ENCODE measurements around the gene SOX6.
"Not testable (repeated sequence)": the region's sequence is repeated elsewhere in the genome, so short reads cannot be mapped to it uniquely, and the experiment has no call there.

SOX6 gene

DNA sequence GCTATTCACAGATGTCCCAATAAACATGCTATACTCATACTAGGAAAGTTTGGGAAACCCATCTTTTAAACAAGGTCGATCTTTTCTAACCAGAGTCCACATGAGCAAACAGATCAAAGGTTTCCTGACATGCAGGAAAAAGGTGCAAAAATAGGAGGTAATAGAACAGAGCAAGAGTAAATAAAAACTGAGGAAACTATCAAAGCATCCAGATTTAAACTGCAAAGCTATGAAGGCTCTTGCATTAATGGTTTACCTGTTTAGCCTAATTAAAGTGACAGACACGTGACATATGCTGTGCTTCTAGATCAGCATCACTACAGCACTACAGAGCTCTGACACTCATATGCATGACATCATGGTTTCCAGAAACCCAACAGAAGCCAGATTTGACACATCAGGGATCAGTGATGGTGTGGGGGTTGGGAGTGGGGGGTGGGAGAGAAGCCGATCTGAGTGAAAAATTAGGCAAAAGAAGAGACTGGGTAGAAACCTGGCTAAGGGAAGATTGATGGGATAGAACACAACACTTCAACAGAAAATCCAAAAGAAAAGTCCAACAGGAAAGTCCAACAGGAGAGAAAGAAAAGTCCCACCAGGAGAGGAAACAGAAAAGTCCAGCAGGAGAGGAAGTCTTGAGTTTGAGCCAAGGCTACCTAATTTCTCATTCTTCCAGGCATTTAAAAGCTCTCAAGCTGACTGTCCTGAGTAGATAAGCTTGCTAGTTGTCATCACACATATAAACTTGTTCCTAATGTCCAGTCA is 262.3 kb downstream of the SOX6 start:
- no peak for DNase-seq (ENCODE audit: low read depth)

DNA sequence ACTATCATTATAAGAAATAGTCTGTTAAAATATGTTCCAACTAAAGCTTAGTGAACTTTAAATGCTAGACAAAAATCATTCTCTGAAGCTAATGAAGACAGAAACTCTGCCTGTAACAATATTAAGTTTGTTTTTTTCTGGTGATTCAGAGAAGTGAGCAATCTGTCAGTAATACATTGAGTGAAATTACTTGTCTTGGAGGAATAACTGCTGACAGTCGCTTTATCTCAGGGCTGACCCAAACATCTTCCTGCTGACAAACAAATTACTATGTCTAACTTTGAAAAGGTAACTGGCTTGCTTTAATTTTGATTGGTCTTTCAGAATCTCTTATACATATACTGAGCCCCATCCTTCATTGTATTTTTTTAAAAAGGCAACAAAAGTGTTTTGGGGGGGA is 264.5 kb downstream of the SOX6 start:
- DNase-seq (ENCODE audit: low read depth), result no peak

DNA sequence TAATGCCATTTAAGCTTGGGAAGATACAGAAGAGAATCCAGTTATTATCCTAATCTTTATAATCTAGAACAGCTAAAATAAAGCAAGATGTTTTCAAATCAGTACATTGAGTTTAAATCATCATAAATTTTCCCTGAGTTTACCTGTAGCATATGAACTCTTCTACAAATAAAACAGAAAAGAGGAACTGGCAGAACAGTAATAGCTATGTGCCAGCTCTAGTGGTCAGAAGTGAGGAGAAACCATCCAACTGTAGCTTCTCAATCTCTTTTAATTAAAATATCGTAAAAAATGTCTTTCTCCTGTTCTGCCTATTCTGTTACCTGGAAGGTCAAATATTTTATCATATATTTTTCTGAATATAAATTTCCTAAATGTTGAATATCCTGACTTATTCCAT is 266.9 kb downstream of the SOX6 start:
- DNase-seq (ENCODE audit: low read depth), result no peak

DNA sequence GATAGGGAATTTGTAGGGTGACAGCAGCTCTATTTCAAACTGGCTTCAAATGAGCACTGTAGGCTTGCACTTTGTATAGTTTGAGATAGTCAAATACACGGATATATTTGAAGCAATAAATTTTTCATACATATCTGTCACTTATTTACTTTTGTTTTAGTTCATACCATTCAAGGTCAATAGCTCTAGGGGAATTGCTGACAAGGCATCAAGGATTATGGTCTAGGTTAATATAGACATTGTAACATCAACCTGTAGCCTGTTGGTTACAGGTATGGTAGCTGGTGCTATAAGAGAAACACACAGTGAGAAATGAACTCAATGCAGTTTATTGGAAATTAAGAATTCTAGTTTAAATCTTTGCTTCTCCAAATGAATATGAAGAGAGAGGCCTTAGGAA is 267.6 kb downstream of the SOX6 start:
- DNase-seq (ENCODE audit: low read depth), result no peak

DNA sequence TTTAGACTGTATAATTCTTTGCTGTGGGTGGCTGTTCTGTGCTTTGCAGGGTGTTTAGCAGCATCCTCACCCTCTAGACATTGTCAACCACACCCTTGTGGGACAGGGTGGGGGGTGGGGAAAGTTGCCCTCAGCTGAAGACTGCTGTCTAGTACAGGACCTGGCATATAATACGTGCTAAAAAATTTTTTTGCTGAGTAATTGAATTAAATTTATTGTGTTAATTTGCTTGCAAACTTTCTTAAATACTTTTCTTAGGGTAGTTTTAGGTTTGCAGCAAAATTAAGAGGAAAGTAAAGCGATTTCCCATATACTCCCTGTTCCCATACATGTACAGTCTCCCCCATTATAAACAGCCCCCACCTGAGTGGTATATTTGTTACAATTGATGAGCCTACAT is 268.5 kb downstream of the SOX6 start:
- no peak for DNase-seq (ENCODE audit: low read depth)

DNA sequence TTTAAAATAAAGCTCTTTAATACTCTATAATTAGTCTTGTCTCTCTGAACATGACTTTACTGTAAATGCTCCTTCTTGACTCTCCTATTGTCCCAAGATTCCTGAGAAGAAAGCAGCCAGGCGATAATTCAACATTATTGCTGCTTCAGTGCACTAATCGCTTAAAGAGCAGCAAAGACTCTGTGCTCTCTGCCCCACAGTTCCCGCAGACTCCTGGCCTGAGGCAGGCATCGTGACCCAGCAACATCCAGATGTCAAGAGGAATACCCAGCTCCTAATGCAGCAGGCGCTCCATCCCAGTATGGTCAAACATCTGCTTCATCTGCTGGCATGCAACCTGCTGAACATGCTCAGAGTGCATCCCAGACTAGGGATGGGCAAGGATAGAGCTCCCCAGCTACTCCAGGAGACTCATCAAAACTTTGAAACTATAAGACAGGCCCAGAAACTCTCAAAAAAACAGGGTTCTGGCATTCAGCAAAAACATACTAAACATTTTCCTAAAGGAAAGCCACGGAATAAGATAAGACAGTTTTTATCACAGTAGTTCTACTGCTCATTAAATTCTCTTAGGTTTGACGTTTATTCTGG is 270.0 kb downstream of the SOX6 start:
- DNase-seq (ENCODE audit: low read depth), result no peak

DNA sequence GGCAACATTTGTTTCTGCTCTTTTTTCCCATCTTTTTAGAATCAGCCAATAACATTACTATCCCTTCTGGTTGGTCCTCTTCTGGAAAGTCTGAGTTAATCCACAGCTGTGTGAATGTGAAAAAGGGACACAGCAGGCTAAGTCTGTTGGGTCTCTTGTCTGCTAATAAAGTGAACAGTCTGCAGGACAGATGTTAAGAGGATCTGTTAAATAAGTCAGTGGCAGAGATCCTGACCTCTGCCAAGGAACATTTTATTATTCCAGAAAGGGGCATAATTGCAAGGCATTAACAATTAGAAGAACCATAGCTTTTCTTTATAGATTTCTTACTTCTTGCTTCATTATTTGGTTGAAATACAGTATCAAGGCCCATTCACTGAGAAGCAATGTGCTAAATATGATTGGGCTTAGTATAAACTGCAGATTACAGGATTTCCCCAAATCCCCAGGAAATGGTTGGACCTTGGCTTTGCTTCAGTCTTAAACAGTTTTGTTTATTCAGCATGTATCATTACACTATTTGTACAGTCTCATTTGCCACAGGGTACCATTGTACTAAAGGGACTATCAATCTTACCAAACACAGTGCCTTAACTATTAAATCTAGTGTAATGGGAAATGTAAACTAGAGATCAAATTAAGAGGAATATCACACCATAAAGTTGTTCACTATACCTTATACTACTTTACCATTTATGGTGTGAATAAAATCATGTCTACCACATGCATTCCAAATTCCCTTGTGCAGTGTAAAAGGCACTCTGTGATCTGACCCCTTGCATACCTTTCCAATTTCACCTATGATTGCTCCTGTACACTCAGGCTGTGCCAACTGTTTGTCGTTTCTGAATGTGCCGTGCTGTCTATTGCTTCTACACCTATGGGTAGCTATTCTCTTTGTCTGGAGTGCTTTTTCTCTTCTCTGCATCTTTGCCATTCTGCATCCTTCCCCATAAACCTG is 274.0 kb downstream of the SOX6 start:
- no peak for DNase-seq (ENCODE audit: low read depth)

DNA sequence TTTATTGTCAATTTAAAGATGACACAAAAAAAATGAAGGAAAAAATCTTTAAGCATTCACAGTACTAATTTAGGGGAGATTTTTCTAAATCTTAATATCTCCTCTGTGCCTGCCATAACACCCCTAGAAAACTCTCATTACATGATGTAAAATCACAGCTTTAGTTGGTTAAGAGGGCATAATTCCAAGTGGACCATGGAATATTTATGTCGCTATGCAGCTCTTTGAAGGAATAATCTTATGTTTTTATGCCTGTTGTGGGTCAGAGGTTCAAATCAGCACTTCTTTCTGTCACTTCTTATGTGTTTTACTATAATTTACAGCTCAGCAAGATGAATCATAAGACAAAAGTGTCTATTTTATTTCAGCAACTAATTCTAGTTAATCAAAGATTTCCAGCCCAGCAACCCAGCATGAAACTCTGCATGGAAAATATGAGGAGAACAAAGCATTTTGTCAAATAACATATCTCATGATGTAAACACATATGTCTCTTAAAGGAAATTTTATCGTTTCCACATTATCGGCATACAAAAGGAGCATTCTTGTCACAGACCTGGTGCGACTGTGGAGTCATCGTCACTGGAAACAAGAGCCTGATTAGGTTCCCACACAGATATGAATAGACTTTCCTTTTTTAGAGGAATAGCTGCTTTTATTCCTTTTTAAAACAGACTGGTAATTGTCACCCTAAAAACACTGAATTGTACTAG is 274.8 kb downstream of the SOX6 start:
- DNase-seq (ENCODE audit: low read depth), result no peak

DNA sequence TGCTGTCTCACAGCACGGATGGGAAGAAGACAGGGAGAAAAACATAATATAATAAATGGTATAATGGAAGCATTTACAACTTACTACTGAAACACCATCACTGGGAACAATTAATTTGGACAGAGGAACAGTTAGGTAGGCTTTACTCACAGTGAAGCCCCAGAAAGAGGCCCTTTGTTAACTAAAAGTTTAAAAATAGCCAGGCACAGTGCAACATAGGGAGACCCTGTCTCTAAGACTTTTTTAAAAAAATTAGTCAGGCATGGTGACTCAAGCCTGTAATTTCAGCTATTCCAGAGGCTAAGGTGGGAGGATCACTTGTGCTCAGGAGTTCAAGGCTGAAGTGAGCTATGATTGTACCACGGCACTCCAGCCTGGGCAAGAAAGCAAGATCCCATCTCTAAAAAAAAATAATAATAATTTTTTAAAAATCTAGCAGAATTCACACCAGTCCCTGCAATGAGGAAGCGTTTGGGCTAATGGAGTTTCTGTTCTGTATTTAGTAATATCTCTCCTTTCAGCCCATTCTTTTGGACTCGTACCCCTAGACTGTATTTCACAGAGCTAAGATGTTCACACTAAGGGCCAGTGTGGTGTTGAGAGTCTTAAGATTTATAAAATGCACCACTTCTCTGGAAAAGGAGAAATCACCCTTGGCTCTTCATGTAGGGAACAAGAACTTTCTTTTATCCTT is 275.5 kb downstream of the SOX6 start:
- DNase-seq (ENCODE audit: low read depth), result no peak

DNA sequence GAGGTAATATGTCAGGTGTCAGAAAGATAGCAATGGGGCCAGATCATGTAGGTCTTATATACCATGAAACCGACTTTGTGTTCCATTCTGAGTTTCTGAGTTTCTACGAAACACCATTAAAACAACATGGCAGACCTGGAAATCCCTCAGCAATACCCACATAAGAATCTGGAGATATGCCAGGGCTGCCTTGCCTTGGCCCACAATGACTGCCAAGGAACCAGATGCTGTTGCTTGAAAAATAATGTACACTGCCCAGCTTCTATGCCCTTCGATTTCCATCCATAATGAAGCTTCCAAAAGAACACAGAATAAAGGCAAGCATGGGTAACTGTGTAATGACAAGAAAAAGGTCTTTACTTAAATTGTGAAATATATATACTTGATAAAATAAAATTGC is 277.4 kb downstream of the SOX6 start:
- no peak for DNase-seq (ENCODE audit: low read depth)

DNA sequence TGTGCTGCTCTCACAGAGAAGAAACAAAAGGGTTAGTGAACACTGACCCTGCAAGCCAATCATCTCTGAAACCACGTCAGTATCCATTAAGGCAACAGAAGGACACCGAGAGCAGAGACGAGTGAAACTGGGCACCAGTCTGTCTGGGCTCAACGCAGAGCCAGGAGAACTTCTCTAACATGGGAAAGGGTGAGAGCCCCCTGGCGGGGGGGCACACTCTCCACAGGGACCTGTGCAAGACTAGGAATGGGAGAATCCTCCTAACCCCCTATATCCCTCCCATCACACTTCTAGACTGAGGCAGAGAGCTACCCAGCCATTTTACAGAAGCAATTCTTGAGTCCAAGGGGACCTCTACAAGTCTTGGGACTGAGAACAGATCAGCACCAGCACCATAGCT is 285.8 kb downstream of the SOX6 start:
- no peak for DNase-seq (ENCODE audit: low read depth)

DNA sequence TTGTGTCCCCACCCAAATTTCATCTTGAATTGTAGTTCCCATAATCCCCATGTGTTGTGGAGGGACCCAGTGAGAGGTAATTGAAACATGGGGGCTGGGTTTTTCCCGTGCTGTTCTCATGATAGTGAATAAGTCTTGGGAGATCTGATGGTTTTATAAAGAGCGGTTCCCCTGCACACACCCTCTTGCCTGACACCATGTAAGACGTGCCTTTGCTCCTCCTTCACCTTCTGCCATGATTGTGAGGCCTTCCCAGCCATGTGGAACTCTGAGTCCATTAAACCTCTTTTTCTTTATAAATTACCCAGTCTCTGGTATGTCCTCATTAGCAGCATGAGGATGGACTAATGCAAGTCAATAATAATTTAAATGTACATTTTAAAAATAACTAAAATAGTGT is 289.1 kb downstream of the SOX6 start:
- DNase-seq (ENCODE audit: low read depth), result not testable (repeated sequence)

DNA sequence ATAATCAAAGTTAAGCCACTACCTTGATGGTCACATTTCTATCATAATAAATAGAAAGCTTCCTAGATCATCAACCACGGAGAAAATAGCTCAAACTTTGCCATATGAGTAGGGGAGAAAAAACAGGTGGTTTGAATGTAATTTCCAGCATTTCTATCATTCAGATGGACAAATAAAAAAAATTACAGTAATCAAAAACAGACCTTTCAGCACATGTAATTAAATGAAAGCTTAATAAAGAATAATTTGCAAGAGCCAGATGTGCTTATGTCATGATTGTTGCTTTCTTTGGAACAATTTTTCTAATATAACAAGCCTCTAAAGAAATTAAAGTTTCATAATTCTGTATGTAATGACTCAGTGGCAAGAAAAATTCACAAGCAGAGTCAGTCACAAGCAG is 297.0 kb downstream of the SOX6 start:
- no peak for DNase-seq (ENCODE audit: low read depth)

DNA sequence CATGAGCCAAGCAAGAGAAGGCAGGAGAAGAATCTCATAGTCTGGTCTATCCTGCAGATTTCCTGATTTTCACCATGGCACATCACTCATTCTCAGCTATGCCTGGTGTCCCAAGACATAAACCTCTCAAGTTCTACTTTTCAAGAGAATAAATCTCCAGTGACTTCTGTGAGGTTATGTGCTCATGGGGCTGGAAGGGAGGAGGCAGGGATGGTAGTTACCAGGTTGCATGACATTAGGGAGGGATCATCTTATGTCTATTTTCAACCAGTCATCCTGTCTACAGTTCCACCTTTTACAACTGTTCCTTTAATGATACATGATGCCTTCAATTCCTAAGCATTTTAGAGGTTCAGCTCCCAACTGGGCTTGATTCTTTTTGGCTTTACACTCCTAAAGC is 297.7 kb downstream of the SOX6 start:
- no peak for DNase-seq (ENCODE audit: low read depth)

DNA sequence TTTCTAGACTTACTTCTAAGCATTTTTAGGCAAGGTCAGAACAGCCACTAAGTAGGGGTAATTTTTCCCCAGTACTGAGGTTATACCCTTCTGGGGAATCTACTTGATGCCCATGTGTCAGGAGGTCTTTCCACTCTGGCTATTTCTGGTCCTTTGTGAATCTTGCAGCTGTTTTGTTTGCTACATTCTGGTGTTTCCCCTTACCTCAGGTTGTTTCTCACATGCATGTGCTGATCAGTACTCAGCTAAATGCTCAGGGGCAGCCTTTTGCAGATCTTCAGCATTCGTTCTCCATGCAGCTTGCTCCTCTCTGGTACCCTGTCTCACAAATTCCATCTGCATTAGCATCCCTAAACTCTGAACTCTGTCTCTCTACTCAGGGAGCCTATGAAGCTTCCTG is 303.6 kb downstream of the SOX6 start:
- DNase-seq (ENCODE audit: low read depth), result no peak

DNA sequence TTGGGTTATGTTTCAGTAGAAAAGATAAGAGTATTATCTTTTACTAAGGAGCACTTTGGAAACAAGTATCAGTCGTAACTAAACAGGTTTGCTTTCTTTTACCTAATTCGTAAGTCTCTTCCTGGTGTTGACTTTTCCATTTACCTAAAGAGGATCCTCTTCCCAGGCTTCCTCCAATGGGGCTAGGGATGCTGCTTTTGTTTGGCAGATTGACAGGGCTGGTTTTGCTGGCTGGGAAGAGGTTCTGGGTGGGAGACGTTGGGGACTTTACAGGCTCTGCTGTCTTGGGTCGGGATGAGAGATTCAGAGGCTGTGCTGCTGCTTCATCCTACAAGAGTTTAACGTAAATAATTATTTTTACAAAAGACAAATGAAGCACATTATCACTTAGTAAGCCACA is 306.7 kb downstream of the SOX6 start:
- DNase-seq (ENCODE audit: low read depth), result no peak

DNA sequence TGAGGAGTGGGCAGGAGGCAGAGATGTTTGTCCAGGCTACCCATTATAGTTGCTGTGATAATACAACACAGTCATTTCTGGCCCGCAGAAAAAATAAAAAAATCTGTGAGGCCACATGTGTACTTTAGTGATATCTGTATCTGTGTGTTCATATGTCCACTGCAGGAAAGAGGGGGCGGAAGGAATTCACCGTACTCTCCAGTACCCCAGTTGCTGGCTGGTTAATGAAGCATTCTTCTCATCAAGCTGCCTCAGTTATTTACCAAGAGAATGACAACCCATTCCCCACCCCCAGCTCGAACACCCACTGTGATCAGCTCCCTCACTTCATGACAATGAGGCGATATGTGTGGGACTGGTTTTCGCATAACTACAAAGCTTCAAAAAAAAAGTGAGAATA is 309.3 kb downstream of the SOX6 start:
- DNase-seq (ENCODE audit: low read depth), result no peak

DNA sequence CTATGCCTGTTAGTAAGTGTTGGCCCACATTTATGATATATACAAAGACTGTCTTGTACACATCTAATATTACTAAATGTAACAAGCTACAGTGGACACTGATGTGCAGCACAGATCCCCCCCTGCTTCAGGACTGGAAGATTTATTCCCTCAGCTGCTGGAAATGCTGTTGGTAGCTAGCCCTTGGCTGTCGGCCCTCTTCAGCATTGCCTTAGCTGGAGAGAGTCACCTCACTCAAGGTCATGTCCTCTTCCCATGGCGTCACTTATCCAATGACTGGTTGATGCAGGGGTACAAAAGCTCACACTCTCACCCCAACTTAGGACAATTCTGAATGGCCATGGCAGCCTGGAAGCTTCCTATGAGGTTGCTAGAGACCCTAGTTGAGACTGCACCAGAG is 312.7 kb downstream of the SOX6 start:
- no peak for DNase-seq (ENCODE audit: low read depth)

DNA sequence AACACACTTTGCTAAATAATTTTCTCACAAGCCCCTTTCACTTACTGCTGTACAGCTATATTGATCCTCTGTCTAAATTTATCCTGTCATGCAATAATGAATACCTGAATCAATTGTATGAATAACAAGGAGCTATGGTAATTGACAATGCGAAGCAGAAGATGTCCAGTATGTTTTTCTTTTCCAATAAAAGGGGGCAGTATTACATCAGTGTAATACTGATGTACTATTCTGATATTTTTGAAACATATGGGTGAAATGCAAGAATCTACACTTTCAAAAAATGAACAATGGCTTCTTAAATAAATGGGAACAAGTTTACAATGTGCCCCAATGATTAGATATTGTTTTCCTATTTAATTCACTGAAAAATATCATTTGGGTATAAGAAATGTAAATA is 315.1 kb downstream of the SOX6 start:
- no peak for DNase-seq (ENCODE audit: low read depth)

DNA sequence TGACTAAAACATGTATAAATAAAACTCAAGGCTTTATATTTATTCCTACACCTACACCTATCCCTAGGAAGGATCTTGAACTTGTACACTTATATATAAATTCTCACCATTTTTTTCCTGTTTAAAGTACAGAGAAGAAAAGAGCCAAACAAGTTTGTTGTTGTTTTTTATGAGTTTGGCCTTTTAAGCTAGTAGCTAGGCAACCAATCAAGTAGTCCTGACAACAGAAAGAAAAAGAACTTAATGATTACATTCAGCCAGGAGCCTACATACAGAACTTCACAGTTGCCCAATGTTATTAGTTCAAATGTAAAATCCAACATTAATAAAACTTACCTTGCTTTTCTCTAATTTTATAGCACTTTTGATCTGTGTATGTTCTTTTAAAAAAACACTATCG is 316.2 kb downstream of the SOX6 start:
- no peak for DNase-seq (ENCODE audit: low read depth)

DNA sequence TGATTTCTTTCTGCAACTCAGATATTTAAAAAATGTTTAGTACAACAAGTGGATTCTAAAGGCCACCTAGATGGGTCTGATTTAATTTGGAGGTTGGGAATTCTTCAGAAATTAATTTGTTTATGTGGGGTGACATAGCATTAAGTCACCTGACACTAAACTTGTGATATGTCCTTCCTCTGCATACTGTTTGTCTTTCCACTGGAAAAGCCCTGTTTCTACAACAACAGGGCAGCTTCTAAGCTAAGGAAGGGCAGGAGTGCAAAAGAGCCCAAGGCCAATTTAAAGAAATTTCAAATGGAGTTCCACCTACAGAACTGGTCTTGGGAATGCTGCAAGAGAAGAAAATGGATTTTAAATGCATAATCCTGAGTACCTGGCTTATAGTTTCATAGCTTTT is 319.2 kb downstream of the SOX6 start:
- DNase-seq (ENCODE audit: low read depth), result no peak

DNA sequence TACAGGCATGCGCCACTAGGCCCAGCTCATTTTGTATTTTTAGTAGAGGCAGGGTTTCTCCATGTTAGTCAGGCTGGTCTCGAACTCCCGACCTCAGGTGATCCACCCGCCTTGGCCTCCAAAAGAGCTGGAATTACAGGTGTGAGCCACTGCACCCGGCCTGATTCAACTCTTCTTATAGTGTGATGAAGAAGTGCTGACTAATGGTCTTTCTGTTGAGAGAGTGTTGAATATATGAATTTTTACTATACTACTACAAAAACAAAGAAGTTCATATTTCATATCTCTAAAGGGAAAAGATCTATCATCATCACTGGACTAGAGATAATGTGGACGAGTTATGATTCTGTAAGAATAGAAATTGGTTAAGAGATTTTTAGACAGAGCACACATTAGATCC is 320.1 kb downstream of the SOX6 start:
- no peak for DNase-seq (ENCODE audit: low read depth)
